Hepatocyte (in vitro differentiated cells): ENCODE measurements around the gene BCL2L1. TPM values are rescaled to one million over a fixed set of nuclear protein-coding genes. Genes with fewer than 3 reads are reported as not detected.

Experiments
- DNase-seq: peaks from one replicate; pipeline ENCODE4 v3.0.0-alpha.2; 2016; ENCODE audit warnings: low spot score
- H2AFZ ChIP-seq: fragments of 200-600 bp; sonication (generic); 2 replicates; pipeline ENCODE4 v1.6.0; 2016; ENCODE audit warnings: antibody characterized with exemption, mild to moderate bottlenecking
- H3K27ac ChIP-seq: fragments of 200-600 bp; sonication (generic); 2 replicates; pipeline ENCODE4 v1.5.1; 2016; ENCODE audit warnings: mild to moderate bottlenecking
- H3K27me3 ChIP-seq: fragments of 200-600 bp; sonication (generic); 2 replicates; pipeline ENCODE4 v1.6.1; 2016
- H3K36me3 ChIP-seq: fragments of 200-600 bp; sonication (generic); replicated peaks from 2 replicates; pipeline ENCODE4 v1.5.1; 2016; ENCODE audit warnings: low read depth; ENCODE audit not compliant: insufficient read depth
- H3K4me1 ChIP-seq: fragments of 200-600 bp; sonication (generic); 2 replicates; pipeline ENCODE4 v1.5.1; 2016; ENCODE audit warnings: mild to moderate bottlenecking, moderate library complexity; ENCODE audit not compliant: insufficient read depth
- H3K4me2 ChIP-seq: fragments of 200-600 bp; sonication (generic); 2 replicates; pipeline ENCODE4 v1.6.0; 2016
- H3K4me3 ChIP-seq: fragments of 200-600 bp; sonication (generic); 2 replicates; pipeline ENCODE4 v1.5.1; 2016; ENCODE audit warnings: mild to moderate bottlenecking
- H3K79me2 ChIP-seq: fragments of 200-600 bp; sonication (generic); 2 replicates; pipeline ENCODE4 v1.6.0; 2017; ENCODE audit warnings: mild to moderate bottlenecking
- H3K9me2 ChIP-seq: fragments of 200-600 bp; sonication (generic); replicated peaks from 2 replicates; pipeline ENCODE4 v1.6.0; 2017; ENCODE audit warnings: mild to moderate bottlenecking; ENCODE audit not compliant: insufficient read depth
- H3K9me3 ChIP-seq: fragments of 200-600 bp; sonication (generic); 2 replicates; pipeline ENCODE4 v1.5.1; 2016; ENCODE audit warnings: low read depth, mild to moderate bottlenecking
- H4K20me1 ChIP-seq: fragments of 200-600 bp; sonication (generic); 2 replicates; pipeline ENCODE4 v1.6.0; 2016; ENCODE audit warnings: mild to moderate bottlenecking; ENCODE audit not compliant: insufficient read depth, poor library complexity, severe bottlenecking
- EZH2 ChIP-seq: fragments of 200-600 bp; sonication (generic); IDR thresholded peaks from 2 replicates; pipeline ENCODE4 v1.6.1; 2016; ENCODE audit warnings: antibody characterized with exemption, mild to moderate bottlenecking, borderline replicate concordance
- EZH2phosphoT487 ChIP-seq: fragments of 200-600 bp; sonication (generic); IDR thresholded peaks from one replicate; pipeline ENCODE4 v1.6.1; 2018; ENCODE audit warnings: antibody characterized with exemption, mild to moderate bottlenecking, low read depth, moderate library complexity; ENCODE audit not compliant: unreplicated experiment, severe bottlenecking
- WGBS: methylation state at CpG from one replicate; pipeline ENCODE4 v1.1.6; 2016; ENCODE audit warnings: low lambda C conversion rate; ENCODE audit errors: missing lambda C conversion rate; 5-methylcytosine and 5-hydroxymethylcytosine counted together
- polyA plus RNA-seq: library from polyadenylated mRNA; unstranded; fragments of >200 nt; fragmentation: Nextera tagmentation; extraction: Ambion mirVana; gene quantifications from 2 replicates; pipeline ENCODE4 v1.2.1, GENCODE V29; 2016
- total RNA-seq: library from RNA; depleted of rRNA; stranded (reverse); fragments of >200 nt; gene quantifications from 2 replicates; pipeline ENCODE4 v1.2.3, GENCODE V29; 2014
- TF ChIP-seq, protein P1 (sequence below): fragments of 200-600 bp; sonication (generic); IDR thresholded peaks from 2 replicates; pipeline ENCODE4 v1.5.1; 2016; ENCODE audit warnings: antibody characterized with exemption, mild to moderate bottlenecking; ENCODE audit not compliant: poor library complexity

BCL2L1 gene
- total and polyA plus RNA-seq, 2 experiments from 2014 or later = 104 to 139 TPM

DNA sequence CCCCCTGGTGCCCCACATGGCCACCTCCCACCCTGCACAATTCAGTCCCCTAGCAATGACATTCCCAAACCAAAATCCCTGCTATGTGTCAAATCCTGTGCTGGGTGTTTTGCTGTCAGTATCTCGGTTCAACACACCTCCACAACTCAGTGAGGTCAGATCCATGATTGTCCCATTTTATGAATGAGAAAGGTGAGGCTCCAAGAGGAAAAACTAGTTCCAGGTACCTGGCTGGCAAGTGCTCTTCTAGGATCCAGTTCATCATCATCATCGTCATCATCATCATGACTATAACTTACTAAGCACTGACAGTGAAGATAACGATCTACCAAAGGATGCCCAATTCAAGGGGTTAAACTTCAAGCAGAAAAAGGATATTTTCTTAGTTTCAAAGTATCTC lies 102.4 kb downstream of the BCL2L1 start:
- TF ChIP-seq EZH2phosphoT487 = no peak
- TF ChIP-seq EZH2 = no peak
- TF ChIP-seq, protein P1, sequence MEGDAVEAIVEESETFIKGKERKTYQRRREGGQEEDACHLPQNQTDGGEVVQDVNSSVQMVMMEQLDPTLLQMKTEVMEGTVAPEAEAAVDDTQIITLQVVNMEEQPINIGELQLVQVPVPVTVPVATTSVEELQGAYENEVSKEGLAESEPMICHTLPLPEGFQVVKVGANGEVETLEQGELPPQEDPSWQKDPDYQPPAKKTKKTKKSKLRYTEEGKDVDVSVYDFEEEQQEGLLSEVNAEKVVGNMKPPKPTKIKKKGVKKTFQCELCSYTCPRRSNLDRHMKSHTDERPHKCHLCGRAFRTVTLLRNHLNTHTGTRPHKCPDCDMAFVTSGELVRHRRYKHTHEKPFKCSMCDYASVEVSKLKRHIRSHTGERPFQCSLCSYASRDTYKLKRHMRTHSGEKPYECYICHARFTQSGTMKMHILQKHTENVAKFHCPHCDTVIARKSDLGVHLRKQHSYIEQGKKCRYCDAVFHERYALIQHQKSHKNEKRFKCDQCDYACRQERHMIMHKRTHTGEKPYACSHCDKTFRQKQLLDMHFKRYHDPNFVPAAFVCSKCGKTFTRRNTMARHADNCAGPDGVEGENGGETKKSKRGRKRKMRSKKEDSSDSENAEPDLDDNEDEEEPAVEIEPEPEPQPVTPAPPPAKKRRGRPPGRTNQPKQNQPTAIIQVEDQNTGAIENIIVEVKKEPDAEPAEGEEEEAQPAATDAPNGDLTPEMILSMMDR = no peak
- Histone ChIP-seq H4K20me1 (no peaks in the 10 kb centered on the region), H3K9me2 (no peaks in the 10 kb centered on the region), H3K27me3 (no peaks in the 10 kb centered on the region), H3K4me1 (no peaks in the 10 kb centered on the region), H2AFZ (no peak overlapping the region), H3K79me2 (no peaks in the 10 kb centered on the region), H3K9me3 (no peaks in the 10 kb centered on the region), H3K4me3 (no peak overlapping the region), H3K27ac (no peak overlapping the region), H3K4me2 (no peak overlapping the region), H3K36me3 (no peaks in the 10 kb centered on the region)
- no peak for DNase-seq
- 86% methylated on average over 3 of the region's 3 CpGs for WGBS

- H3K4me1 ChIP-seq = peaks cover 1% of the 10 kb centered on the region
- H3K27ac ChIP-seq = no peak overlapping the region
- H3K4me3 ChIP-seq = no peak overlapping the region
- no peaks in the 10 kb centered on the region for H3K9me3 ChIP-seq
- no peak overlapping the region for H2AFZ ChIP-seq
- WGBS = 96% methylated on average over 6 of the region's 6 CpGs
- no peak overlapping the region for H3K4me2 ChIP-seq
- no peaks in the 10 kb centered on the region for H4K20me1 ChIP-seq
- TF ChIP-seq EZH2 = no peak
- no peak for TF ChIP-seq EZH2phosphoT487
- TF ChIP-seq, protein P1 = no peak
- no peaks in the 10 kb centered on the region for H3K9me2 ChIP-seq
- H3K27me3 ChIP-seq = no peaks in the 10 kb centered on the region
- no peaks in the 10 kb centered on the region for H3K36me3 ChIP-seq
- DNase-seq = no peak
- no peaks in the 10 kb centered on the region for H3K79me2 ChIP-seq
Measured at GRCh38 chr20:31617432-31618104, 105.1 kb downstream of the BCL2L1 start.

DNA sequence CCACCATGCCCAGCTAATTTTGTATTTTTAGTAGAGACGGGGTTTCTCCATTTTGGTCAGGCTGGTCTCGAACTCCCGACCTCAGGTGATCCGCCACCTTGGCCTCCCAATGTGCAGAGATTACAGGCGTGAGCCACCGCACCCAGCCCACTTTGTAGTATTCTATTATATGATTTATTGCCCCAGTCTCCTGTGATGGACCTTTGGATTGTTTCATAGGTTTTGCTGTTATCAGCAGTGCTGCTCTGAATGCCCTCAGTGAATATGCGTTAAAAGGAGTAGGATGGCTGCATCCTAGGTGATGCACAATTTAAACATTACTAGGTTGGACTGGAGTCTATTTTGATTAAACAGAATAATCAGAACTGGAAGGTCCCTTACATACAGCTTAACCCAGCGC lies 107.3 kb downstream of the BCL2L1 start:
- peaks cover 20% of the 10 kb centered on the region for H3K4me1 ChIP-seq
- H3K27ac ChIP-seq = no peak overlapping the region
- no peak overlapping the region for H3K4me2 ChIP-seq
- no peak for DNase-seq
- no peaks in the 10 kb centered on the region for H3K9me2 ChIP-seq
- WGBS = 85% methylated on average over 8 of the region's 8 CpGs
- H3K79me2 ChIP-seq = no peaks in the 10 kb centered on the region
- H3K36me3 ChIP-seq = no peaks in the 10 kb centered on the region
- H3K27me3 ChIP-seq = no peaks in the 10 kb centered on the region
- TF ChIP-seq EZH2phosphoT487 (no peak), EZH2 (no peak)
- TF ChIP-seq, protein P1 = no peak
- no peaks in the 10 kb centered on the region for H3K9me3 ChIP-seq
- no peak overlapping the region for H2AFZ ChIP-seq
- H4K20me1 ChIP-seq = no peaks in the 10 kb centered on the region
- H3K4me3 ChIP-seq = no peak overlapping the region

Other genes starting within 250 kb of the BCL2L1 start
- gene DEFB124, start 247.7 kb downstream of the BCL2L1 start, total RNA-seq = not detected in 2 replicates
- not detected in 2 replicates for gene DEFB124, start 247.7 kb downstream of the BCL2L1 start, polyA plus RNA-seq
- 0.08 TPM in 1 of 2 replicates, not detected in the other for gene REM1, start 247.6 kb downstream of the BCL2L1 start, total RNA-seq
- gene REM1, start 247.6 kb downstream of the BCL2L1 start, polyA plus RNA-seq = 1.1 TPM in 1 of 2 replicates, not detected in the other
- 219 and 228 TPM in 2 replicates for gene HM13, start 208.4 kb downstream of the BCL2L1 start, total RNA-seq
- gene HM13, start 208.4 kb downstream of the BCL2L1 start, polyA plus RNA-seq = 460 and 461 TPM in 2 replicates
- gene ID1, start 117.6 kb downstream of the BCL2L1 start, total RNA-seq = 616 and 651 TPM in 2 replicates
- 310 and 388 TPM in 2 replicates for gene ID1, start 117.6 kb downstream of the BCL2L1 start, polyA plus RNA-seq
- 0.68 and 3.6 TPM in 2 replicates for gene COX4I2, start 85.0 kb downstream of the BCL2L1 start, total RNA-seq
- gene COX4I2, start 85.0 kb downstream of the BCL2L1 start, polyA plus RNA-seq = 0.37 and 3.3 TPM in 2 replicates
- 22.9 and 23.9 TPM in 2 replicates for gene TPX2, start 16.4 kb upstream of the BCL2L1 start, total RNA-seq
- 16.3 and 18.5 TPM in 2 replicates for gene TPX2, start 16.4 kb upstream of the BCL2L1 start, polyA plus RNA-seq
- not detected in 2 replicates for gene MYLK2, start 96.5 kb upstream of the BCL2L1 start, total RNA-seq
- 0.33 TPM in 1 of 2 replicates, not detected in the other for gene MYLK2, start 96.5 kb upstream of the BCL2L1 start, polyA plus RNA-seq
- 0.64 and 0.87 TPM in 2 replicates for gene FOXS1, start 122.7 kb upstream of the BCL2L1 start, total RNA-seq
- gene FOXS1, start 122.7 kb upstream of the BCL2L1 start, polyA plus RNA-seq = 0.96 and 1.1 TPM in 2 replicates
- gene DUSP15, start 147.7 kb upstream of the BCL2L1 start, total RNA-seq = 23.0 and 23.5 TPM in 2 replicates
- gene DUSP15, start 147.7 kb upstream of the BCL2L1 start, polyA plus RNA-seq = 10.2 and 12.2 TPM in 2 replicates
- gene TTLL9, start 147.8 kb upstream of the BCL2L1 start, total RNA-seq = 0.84 TPM in 1 of 2 replicates, not detected in the other
- 0.18 and 0.54 TPM in 2 replicates for gene TTLL9, start 147.8 kb upstream of the BCL2L1 start, polyA plus RNA-seq
- gene PDRG1, start 229.2 kb upstream of the BCL2L1 start, total RNA-seq = 8.9 and 9.1 TPM in 2 replicates
- 25.4 and 26.3 TPM in 2 replicates for gene PDRG1, start 229.2 kb upstream of the BCL2L1 start, polyA plus RNA-seq
- gene XKR7, start 245.3 kb upstream of the BCL2L1 start, total RNA-seq = 0.12 and 0.37 TPM in 2 replicates
- gene XKR7, start 245.3 kb upstream of the BCL2L1 start, polyA plus RNA-seq = not detected in 2 replicates